Fibroblast of pulmonary artery (primary cell): Measurements from ENCODE around the gene MCCD1.
"Not testable (repeated sequence)": the region's sequence is repeated elsewhere in the genome, so short reads cannot be mapped to it uniquely, and the experiment has no call there.

Source experiments
- DNase-seq: peaks from one replicate; pipeline ENCODE4 v3.0.0-alpha.2; 2010; ENCODE audit warnings: low read depth
- H3K4me3 ChIP-seq: replicated peaks from 2 replicates; pipeline ENCODE4 v1.5.1; 2011; ENCODE audit warnings: low read depth, mild to moderate bottlenecking, control low read depth, low read length, moderate library complexity
- CTCF ChIP-seq: IDR thresholded peaks from 2 replicates; pipeline ENCODE4 v1.5.1; 2011; ENCODE audit warnings: mild to moderate bottlenecking, control low read depth, low read length, inconsistent platforms; ENCODE audit errors: missing control alignments

MCCD1 gene

DNA sequence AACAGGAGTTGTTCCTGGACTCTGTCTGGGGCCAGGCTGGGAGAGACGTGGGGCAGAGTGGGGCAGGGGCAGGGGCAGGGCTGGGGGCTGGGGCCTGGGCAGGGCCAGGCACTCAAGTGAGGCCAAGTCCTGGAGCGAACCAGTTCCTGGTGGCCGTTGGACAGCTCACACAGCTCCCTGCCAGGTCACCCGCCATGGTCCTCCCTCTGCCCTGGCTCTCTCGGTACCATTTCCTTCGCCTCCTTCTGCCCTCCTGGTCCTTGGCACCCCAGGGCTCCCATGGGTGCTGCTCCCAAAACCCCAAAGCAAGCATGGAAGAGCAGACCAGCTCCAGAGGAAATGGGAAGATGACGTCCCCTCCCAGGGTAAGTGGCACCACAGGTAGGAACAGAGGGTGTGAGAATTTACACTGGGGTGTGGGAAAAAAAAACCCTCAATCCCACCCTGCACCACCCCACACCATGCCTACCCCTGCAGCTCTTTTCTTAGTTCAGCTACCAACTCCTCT lies at the start of gene MCCD1:
Gene MCCD1 (plus strand): TSS at position 142 of the 508 bp plus-strand sequence. CDS start 53 bp downstream, at position 195.
- H3K4me3 ChIP-seq, result no peak within 1 kb of the TSS
- no peak for DNase-seq
- TF ChIP-seq CTCF, result no peak

DNA sequence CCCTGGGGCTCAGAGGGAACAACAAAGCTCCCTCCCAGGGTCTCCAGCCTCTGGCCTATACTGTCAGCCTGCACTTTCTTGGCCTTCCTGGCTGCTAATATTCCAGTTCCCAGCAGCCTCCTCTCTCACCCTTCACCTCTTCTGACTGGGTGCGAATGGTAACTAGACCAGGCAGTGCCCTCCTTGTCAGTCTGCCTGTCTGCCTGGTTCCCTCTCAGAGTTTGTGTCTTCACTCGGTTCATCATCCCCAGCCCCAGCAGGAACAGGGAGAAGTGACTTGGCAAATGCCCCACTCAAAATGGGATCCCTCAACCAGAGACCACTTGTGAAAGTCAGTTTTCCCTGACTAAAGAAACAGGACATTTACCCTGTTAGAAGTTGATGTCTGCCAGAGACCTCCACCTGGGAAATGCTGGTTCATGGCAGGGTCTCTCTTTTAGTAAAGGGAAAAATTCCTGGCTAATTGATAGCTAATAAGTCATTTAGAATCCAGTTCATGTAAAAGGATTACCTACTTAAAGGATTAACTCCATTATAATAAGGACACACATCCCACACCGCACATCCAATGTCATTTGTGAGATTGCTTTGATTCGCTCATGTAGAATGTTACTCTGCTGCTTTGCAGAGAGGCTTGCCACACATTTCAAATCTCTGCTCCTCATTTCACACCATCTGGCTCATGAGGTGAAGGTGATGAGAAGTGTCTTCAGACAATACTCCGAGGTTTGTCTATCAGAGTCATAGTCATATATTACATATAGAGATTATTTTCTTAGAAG lies 49.4 kb upstream of the MCCD1 start:
- TF ChIP-seq CTCF, result no peak
- no peak overlapping the region for H3K4me3 ChIP-seq
- no peak for DNase-seq

DNA sequence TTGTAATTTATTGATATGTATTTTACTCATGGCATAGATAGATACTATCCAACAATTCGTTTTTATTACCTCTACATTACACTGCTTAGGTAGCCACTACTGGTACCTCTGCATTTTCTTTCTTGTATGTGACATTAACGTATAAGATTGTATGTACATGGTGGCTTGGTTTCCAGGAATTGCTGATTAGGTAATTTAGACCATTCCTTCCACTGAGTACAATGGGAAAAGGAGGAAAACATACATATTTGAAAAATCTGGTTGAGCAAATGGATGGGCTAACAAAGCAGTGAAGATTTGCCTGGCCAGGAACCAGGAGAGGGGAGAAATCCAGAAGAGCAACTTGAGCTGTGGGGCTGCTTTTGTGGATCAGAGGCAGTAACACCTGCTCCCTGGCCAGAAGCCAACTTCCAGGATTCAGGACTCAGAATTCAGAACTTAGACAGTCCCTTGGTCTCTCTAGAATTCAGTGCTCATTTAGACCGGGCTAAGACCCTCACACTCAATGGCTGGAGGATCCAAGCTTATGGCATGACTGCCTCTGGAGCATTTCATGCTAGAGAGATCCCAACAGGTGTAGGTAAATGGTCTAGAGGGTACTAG lies 48.7 kb upstream of the MCCD1 start:
- H3K4me3 ChIP-seq, result no peak overlapping the region
- no peak for DNase-seq
- TF ChIP-seq CTCF, result no peak

DNA sequence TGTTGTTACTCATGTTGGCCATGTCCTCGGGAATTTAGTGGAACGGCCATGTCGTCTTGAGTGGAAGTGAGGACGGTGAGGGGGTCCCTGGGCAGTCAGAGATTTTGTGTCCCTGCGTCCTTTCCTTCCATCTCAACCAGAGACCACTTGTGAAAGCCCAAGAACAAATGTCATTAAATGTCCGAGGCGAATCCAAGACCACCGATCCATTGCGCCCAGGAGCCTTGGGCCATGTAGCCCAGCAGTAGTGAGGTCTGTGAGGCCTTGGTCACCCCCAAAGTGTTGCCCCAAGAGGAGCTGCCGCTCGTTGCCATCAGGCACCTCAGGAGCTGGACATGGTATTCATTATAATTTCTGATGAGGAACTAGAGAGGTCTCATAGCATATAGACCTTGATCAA lies 48.2 kb upstream of the MCCD1 start:
- H3K4me3 ChIP-seq, result no peak overlapping the region
- no peak for DNase-seq
- no peak for TF ChIP-seq CTCF

GRCh38 chr6:31483392-31483791 lies 45.4 kb upstream of the MCCD1 start:
- no peak overlapping the region for H3K4me3 ChIP-seq
- TF ChIP-seq CTCF, result no peak
- no peak for DNase-seq

DNA sequence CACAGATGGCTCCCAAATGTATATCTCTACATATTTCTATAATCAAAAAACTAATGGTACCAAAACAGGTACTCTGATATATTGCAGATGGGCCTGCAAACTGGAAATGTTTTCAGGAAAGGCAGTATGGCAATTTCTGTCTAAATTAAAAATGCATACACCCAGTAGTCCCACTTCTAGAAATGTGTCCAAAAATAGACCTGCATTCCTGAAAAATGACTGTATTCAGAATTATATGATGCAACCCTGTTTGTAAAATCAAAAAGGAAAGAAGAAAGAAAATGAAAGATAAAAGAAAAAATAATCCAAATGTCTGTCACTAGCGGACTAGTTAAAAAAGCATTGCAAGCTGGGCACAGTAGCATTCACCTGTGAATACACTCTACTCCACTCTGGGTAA lies 43.7 kb upstream of the MCCD1 start:
- no peak overlapping the region for H3K4me3 ChIP-seq
- TF ChIP-seq CTCF, result no peak
- DNase-seq, result no peak

DNA sequence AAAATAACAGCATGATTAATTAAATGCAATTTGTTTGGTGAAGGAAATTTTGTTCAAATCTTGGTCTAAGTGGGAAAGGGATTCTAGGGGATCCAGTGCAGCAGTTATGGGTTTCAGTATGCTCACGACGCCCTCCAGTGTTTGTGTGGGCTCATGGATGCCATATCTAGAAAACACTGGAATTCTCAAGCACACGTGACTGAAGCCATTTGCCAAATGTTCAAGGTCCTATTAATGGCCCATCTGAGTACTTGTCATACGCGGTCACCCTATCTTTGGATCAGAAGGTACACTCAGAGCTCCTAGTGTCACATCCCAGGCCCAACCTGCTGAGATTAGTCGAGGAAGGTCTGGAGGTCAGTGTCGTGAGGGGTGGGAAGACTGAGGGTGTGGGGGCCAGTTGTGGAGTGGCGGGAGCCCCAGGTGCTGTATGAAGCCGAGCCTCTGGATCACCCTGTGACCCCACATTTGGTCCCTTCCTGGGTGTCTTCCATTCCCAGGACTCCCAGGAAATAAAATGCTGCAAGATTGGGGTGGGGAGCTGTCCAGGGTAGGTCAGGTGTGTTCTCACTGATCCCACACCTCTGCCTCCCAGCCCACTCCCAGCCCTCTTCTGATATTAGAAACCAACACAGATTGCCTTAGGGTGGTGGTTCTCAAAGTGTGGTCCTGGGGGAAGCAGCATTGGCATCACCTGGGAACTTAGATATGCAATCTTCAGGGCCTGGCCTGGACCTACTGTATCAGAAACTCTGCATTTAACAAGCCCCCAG lies 42.5 kb upstream of the MCCD1 start:
- not testable (repeated sequence) for DNase-seq, H3K4me3 ChIP-seq

DNA sequence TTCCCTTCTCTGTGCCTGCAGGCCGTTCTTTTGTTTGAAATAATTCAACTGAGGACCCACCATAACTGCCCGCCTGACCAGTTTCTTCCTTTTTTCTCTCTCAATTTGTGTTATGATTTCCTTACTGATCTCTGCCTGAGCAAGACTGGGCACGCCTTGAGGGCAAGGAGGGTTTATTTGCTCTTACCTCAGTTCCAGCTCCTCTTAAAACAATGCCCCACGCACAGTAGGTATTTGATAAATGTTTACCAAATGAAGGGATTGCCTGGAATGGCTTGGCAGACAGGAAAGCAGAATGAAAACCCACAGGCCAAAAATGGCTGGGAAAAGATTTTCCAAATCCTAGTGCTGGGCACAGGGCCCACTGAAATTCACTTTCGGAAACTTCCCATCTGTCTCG lies 41.1 kb upstream of the MCCD1 start:
- not testable (repeated sequence) for DNase-seq, H3K4me3 ChIP-seq
